Measurements from ENCODE around the gene LPCAT3. TPM values are rescaled to one million over a fixed set of nuclear protein-coding genes. Genes with fewer than 3 reads are reported as not detected.
"Not testable (repeated sequence)": the region's sequence is repeated elsewhere in the genome, so short reads cannot be mapped to it uniquely, and the experiment has no call there.

Gene LPCAT3
- total RNA-seq, 1 donor from 2014 or later = 6.6 TPM

DNA sequence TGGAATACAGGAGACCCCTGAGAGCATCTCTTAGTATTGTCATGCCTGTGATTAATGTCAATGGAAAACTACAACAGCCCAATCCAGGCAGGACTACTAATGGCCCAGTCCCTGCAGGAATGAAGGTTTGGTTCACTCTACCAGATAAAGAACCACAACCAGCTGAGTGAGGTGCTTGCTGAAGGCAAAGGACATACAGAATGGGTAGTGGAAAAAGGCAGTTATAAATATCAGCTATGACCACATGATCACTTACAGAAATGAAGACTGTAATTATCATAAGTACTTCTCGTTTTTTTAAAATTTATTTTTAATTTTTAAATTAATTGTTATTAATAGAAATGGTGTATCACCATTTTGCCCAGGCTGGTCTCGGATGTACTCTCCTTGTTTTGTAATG lies 17.2 kb upstream of the LPCAT3 start:
- no peak for DNase-seq

DNA sequence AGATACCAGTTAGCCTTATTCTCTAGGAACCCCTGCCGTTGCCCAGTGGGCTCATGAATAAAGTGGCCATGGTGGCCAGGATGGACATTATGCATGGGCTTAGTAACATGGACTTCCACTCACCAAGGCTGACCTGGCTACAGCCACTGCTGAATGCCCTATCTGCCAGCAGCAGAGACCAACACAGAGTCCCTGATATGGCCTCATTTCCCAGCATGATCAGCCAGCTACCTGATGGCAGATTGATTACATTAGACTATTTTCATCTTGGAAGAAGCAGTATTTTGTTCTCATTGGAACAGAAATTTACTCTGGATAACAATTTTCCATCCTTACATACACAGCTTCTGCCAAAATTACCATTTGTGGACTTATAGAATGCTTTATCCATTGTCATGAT lies 16.2 kb upstream of the LPCAT3 start:
- no peak for DNase-seq

DNA sequence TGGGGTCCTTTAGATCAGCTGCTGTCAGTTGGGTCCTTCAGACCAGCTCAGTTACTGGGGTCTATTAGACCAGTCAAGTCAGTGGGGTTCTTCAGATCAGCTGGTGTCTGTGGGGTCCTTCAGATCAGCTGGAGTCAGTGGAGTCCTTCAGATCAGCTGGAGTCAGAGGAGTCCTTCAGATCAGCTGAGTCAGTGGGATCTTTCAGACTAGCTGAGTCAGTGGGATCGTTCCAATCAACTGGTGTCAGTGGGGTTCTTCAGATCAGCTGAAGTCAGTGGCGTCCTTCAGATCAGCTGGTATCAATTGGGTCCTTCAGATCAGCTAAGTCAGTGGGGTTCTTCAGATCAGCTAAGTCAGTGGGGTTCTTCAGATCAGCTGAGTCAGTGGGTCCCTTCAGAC lies 14.7 kb upstream of the LPCAT3 start:
- DNase-seq = no peak

DNA sequence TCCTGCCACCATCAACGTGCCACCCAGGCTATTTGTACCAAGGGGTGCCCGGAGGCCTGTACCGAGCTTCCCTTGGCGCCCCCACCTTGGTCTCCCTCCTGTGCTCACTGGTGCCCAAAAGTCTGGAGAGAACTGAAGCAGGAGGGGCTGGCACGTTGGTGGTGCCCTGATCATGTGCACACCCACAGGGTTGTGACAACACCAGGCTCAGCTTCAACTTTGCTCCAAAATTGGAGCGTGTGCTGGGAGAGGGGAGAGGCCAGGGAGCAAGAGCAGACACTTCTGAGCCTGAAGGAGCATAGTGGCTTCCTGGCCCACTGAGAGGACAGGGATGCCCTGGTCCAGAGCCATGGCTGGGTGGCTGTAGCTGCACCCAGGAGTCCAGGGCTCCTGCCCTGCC lies 13.0 kb upstream of the LPCAT3 start:
- no peak for DNase-seq

DNA sequence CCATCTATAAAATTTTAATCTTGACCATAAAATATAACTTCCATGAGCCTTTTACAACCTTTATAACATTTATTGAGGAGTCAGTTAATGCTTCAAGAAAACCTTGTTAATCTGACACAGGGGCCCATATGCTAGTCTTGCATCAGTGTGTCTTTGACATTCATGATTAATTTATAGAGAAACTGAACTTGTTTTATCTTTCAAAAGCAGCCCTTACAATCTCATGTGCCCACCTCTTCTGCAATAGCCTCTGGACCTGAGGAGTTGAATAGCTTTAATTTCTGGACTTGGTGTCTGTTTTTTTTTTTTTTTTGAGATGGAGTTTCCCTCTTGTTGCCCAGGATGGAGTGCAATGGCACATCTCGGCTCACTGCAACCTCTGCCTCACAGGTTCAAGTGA lies 8.6 kb upstream of the LPCAT3 start:
- no peak for DNase-seq

DNA sequence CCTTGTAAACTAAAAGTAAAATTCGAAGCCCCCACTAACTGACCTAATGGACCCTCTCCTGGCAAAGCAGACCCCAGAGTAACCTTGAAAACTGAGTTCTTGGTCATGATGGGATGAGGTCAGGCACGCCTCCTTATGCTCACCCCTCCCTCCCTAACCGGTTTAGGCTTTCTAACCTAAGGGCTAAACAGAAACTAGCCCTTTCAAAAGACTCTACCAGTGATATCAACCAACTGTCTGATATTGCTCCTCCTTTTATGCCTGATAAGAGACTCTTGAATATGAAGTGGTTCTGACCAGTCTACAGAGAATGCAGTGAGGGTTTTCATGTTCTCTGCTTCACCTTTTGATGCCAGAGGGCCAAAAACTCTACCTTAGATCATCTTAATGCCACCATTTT lies 4.8 kb upstream of the LPCAT3 start:
- DNase-seq = no peak

DNA sequence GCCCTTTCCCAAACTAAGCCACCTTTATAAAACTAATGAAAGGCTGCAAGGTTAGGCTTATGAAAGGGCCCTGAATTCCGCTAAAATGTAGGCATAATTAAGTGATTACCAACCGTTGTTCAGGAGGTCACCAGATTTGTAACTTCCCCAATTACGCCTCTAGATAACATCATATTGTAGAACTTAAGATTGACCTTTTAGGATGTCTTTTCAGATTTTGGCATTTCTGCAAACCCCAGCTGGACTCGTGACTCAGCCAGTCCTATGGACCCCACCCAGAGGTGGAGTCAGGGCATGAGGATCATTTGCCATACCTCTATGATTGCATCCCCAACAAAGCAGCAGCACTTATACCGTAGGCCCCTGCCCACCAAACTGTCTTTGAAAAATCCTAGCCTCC lies 3.7 kb upstream of the LPCAT3 start:
- no peak for DNase-seq

DNA sequence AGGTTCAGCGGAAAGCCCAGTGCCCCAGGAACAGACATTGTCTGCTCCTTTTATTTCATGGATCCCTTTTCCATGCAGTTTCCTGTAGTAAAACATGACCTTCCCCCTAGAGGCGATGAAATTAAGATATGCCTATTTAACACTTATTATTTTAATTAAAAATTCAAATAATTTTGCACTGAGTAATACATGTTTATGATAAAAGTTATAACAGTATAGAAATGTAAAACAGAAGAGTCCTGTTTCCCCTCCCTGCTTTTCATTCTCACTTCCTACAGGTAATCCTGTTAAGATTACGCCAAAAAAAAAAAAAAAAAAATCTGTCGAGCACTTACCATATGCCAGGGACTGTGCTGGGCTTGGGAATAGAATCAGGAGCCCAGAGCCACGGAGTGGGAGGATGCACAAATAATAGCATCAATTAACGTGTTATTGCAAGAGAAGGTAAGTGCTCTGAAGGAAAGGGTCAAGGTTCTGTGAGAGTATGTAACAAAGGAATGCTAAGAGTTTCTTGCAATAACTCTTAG lies 830 bp upstream of the LPCAT3 start:
- no peak for DNase-seq

DNA sequence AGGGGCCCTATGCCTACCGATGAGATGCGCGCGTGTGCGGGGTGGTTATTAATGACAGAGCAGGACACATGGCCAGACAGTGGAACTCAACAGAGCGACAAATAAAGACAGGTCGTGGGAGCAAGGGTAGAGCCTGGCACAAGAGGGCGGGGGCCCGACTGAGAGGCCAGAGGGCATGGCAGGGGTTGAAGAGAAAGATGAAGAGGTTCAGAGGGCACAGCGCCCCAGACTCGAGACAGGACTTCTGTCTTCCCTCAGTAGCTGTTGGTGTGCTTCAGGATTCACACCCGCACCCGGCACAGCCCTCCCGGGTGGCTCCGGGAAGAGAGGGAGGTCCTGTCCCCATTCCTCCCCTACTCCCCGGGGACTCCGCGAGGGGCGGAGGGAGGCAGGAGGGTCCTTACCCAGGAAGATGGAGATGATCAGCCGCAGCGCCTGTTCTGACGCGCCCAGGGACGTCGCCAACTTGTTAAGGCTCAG lies 366 bp downstream of the LPCAT3 start:
- DNase-seq = no peak

DNA sequence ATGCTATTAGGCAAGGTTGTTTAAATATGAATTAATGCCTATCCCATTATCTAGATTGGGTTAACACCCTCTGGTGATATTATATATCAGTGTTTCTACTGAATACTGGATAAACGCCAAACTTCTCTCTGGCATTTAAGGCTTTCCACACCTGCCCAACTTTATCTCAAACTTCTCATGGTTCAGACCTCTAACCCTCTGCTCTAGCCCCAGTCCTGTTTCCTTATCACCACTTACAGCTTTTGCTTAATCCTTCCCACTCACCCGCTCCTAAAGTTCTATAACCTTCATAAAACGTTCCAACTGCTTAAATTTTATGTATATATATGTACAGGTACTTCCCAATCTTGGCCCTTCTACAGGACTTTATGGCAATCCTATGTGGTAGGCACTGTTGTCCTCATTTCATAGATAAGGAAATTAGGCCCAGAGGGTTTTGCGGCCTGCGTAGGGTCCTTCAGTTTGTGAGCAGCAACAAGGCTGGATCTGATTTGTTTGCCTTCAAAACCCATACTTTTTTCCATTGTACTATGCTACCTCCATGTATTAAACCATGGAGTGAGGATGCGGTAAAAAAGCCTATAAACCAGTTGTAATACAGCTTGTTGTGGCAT lies 1.2 kb downstream of the LPCAT3 start:
- DNase-seq = no peak

DNA sequence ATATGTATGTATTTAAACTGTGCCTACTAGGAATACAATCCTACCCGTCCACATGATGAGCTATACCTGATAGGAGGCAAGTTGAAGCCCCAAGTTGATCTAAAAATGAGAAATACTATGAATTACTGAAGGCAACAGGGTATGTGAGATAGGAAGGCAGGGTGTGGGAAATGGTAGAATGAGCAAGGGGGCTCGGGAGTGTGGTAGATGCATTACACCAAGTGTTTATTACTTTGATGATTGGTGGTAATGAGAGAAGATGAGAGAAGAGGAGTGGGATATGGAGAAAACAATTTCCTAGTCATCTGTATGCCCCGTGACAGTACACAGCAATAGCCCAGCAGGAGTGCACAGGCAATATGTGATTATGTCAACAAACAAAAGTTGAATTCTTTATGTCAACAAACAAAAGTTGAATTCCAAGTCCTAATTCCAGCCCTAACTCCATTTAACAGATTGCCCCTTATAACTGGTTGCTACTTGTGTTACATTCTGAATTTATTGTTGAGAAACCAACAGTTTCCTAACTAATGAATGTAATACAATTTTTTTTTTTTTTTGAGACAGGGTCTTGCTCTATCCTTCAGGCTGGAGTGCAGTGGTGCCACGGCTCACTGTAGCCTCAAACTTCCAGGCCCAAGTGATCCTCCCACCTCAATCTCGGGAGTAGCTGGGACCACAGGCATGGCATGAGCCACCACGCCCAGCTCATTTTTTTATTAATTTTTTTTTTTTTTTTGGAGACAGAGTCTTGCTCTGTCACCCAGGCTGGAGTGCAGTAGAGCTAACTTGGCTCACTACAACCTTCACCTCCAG lies 2.5 kb downstream of the LPCAT3 start:
- no peak for DNase-seq

DNA sequence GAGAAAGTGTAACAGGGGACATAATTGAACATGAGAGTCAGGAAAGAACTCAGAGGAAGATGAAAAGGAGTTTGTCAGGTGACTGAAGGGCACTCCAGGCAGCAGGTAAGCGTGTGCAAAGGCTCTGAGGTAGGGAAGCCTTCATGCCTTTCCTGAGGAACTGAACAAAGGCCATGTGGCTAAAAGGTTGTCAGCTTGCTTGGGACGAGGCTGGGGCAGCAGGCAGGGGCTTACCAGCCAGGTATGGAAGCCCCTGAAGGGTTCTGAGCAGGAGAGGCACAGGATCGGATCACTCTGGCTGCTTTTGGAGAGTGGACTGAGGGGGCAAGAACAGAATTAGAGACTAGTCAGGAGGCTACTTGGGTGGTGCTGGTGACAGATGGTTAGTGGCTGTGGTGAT lies 5.2 kb downstream of the LPCAT3 start:
- DNase-seq = no peak

DNA sequence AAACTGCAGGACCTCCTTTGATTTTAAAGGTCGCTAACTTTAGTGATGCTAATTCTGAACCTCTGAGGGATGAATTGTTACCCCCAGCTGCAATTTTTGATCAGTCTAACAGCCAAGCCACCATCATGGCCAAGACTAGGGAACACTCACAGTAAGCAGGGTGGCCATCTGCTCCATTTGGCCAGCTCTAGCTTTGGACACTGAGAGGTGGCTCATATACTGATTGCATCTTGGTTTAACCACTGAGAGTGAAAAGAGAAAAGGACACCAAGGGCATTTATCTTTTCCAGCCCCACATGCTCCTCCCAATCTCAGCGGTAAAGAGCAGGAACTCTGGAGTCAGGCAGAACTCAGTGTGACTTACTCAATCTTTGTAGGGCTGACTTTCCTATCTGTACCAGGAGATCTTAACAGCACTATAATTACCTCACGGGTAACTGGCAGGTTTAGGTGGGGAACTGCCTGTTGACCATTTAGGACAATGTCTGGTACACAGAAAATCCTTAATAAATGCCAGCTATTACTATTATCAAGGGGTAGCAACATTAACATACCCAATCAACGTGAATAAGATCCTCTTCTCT lies 6.2 kb downstream of the LPCAT3 start:
- DNase-seq = no peak

DNA sequence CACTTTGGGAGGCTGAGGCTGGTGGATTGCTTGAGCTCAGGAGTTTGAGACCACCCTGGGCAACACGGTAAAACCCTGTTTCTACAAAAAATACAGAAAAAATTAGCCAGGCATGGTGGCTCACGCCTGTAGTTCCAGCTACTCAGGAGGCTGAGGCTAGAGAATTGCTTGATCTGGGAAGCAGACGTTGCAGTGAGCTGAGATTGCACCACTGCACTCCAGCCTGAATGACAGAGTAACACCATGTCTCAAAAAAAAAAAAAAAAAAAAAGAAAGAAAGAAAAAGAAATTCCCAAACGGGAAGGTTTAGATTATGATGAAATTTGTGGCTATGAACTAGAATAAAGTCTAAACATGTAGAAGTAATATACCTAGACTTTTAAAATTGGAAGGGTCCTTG lies 6.9 kb downstream of the LPCAT3 start:
- DNase-seq = not testable (repeated sequence)

DNA sequence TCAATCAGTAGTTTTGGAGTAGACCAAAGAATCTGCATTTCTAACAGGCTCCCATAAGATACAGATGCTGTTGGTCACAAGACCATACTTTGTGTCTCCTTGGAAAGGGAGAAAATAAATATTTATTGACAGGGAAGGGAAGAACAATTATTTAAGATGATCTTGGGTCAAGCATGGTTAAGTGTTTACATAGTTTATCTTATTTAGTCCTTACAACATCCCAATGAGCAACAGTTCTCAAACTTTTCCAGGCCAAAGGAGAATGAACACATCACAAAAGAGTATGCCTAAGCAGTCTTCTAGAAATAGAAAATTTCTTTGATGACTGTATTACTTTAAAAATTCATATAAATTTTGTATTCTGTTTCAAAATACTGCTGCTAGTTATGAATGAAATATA lies 8.8 kb downstream of the LPCAT3 start:
- DNase-seq = no peak

DNA sequence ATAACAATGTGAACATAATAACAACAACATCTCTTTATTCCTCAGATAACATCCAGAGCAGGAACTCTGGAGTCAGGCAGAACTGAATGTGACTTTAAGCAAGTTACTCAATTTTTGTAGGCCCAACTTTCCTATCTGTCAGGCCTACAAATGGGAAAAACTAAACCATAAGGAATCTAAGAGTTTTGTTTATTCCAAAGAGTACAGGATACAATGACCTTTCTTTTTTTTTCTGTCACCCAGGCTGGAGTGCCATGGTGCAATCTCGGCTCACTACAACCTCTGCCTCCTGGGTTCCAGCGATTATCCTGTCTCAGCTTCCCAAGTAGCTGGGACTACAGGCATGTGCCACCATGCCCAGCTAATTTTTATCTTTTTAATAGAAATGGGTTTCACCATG lies 9.4 kb downstream of the LPCAT3 start:
- DNase-seq = no peak

DNA sequence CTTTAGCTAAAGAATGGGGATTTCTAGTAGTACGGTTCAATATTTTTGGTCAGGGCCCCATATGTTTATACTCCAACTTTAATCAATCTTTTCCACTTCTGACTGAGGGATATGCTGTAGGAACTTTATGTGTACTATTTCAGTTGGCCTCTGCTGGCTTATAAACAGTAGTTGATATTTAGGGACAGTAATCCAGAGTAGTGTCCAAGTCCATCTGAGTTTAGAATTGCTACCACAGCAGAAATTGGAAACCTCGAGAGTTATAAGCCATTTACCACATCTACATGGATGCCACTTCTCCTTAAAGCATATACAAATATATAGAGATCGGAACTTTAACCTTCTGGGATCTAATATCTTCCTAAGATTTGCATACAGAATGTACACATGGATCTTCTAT lies 11.6 kb downstream of the LPCAT3 start:
- DNase-seq = no peak

DNA sequence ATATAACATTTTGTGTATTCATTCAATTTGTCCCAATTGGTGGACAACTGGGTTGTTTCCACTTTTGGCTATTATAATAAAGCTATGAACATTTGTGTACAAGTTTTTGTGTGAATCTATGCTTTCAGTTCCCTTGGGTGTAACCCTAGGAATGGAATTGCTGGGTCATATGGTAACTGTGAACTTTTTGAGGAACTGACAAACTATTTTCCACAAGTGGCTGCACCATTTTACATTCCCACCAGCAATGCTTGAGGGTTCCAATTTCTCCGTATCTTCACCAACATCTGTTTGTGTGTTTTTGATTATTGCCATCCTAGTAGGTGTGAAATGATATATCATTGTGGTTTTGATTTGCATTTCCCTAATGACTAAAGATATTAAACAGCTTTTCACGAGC lies 13.0 kb downstream of the LPCAT3 start:
- no peak for DNase-seq

DNA sequence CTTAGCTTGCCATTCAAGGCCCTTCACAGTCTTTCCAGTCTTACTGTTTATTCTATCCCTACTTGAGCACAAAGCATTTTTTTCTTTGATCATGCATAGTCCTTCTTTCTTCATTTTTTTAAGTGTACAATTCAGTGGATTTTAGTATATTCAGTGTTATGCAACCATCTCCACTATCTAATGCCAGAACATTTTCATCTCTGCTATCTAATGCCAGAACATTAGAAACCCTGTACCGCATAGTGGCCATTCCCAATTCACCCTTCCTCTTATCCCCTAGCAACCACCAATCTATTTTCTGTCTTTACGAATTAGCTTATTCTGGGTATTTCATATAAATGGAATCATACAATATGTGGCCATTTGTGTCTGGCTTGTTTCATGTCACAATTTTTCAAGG lies 13.4 kb downstream of the LPCAT3 start:
- no peak for DNase-seq

DNA sequence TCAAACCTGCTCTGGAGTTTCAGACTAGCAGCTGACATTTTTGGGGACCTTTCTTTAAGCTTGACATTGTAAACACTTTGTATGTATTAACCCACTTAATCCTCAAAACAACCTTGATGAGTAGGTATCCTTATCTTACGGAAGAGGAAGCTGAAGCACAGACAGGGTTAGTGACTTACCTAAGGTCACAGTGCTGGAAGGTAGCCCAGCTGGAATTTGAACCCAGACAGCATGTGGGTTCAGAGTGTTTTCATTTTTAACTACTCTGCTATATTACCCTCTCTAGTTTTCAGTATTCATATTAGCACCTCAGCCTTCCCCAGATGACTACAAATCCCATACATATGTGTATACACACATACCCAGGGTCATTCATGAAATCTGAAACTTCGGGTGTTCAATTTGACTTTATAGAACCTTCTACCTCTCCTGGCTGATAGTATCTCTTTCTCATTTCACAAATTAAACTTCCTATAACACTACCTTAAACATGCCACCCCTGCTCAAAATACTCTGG lies 13.9 kb downstream of the LPCAT3 start:
- DNase-seq = no peak

DNA sequence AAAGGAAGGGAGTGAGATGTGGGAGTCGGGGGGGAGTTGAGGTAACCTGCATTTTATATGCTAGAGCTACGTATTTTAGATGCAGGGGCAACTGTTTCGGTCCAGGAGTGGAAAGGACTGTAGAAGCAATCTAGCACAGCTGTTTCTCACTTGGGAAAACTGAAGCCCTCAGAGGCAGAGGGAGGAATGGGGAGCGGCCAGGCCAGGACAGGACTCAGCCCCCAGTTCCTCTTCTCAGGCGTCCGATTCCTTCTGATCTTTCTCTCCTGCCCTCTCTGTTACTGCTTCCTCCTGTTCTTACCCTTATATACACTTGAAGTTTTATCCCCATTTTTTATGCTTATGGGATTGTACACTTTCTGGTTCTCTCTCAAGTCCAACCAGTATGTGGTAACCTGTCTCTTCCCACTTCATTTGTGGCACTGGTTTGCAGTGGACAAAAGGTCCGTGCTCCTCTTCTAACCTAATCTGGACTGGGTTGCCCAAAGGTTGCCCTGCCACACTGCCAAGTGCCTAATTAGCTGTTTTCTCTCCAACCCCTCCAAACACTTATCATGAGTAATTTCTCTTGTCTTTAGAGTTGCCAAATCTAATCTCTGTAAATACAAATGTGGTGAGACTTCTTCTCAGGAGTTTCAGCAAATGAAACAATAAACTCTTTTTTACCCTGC lies 16.2 kb downstream of the LPCAT3 start:
- DNase-seq = no peak

DNA sequence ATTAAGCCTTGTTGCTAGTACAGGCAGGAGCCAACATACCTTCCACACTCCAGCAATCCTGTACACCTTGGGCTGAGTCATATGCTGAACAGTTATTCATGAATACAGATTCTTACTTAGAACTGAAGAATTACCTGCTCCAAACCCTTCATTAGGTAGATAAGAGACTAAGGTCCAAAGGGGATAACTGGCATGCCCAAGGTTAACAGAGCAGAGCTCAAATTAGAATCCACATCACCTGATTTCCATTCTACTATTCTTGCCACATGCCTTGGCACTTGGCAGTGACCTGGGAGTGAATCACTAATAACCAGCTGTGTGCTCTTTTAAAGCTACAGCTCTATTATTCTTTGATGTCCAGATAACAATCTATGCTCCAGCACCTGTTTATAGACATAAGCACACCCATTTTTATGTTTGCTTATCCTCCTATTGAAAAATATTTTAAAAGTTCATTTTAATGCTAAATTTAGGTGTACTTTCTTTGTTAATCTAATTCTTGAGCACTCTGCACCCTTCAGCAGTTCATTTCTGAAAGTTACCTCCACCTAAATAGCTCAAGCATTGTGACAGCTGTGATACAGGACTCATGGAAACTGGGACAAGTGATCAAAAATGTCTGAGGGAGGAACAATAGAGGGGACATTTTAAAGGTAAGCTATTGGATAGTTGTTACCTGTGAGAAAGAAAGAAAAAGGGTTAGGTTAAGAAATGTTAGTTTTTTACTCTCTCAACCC lies 19.4 kb downstream of the LPCAT3 start:
- DNase-seq = no peak
